HG03460 (cell line): Measurements from ENCODE around the gene CHRNA4.
"Not testable (repeated sequence)": the region's sequence is repeated elsewhere in the genome, so short reads cannot be mapped to it uniquely, and the experiment has no call there.

Source experiments
- ATAC-seq: cut with Tn5 transposase; IDR thresholded peaks from one replicate; pipeline ENCODE4 v1.9.1; 2021; ENCODE audit not compliant: unreplicated experiment

Gene CHRNA4

GRCh38 chr20:63351326-63351700, 9.8 kb downstream of the CHRNA4 start:
- no peak for ATAC-seq

GRCh38 chr20:63350597-63351325, 10.4 kb downstream of the CHRNA4 start:
- ATAC-seq, result no peak

GRCh38 chr20:63350196-63350595, 11.0 kb downstream of the CHRNA4 start:
- no peak for ATAC-seq

- no peak for ATAC-seq
These were observed 11.6 kb downstream of the CHRNA4 start for GRCh38 chr20:63349516-63349895.

- no peak for ATAC-seq
These were observed 12.2 kb downstream of the CHRNA4 start for GRCh38 chr20:63348828-63349515.

GRCh38 chr20:63347950-63348827, 13.0 kb downstream of the CHRNA4 start:
- ATAC-seq, result no peak

GRCh38 chr20:63347081-63347741, 13.9 kb downstream of the CHRNA4 start:
- ATAC-seq, result no peak

GRCh38 chr20:63346131-63347080, 14.7 kb downstream of the CHRNA4 start:
- no peak for ATAC-seq

GRCh38 chr20:63345328-63346100, 15.6 kb downstream of the CHRNA4 start:
- ATAC-seq, result no peak

GRCh38 chr20:63344616-63345327, 16.4 kb downstream of the CHRNA4 start:
- no peak for ATAC-seq

GRCh38 chr20:63343460-63344445, 17.4 kb downstream of the CHRNA4 start:
- ATAC-seq, result no peak

- ATAC-seq, result no peak
These were observed 18.3 kb downstream of the CHRNA4 start for GRCh38 chr20:63342561-63343459.

GRCh38 chr20:63340158-63340688, 20.9 kb downstream of the CHRNA4 start:
- not testable (repeated sequence) for ATAC-seq

- ATAC-seq, result not testable (repeated sequence)
These were observed 21.7 kb downstream of the CHRNA4 start for GRCh38 chr20:63339154-63340094.

- ATAC-seq, result no peak
These were observed 23.2 kb downstream of the CHRNA4 start for GRCh38 chr20:63337786-63338420.
